ENCODE data around the gene PIP4K2B. TPM values are rescaled to one million over a fixed set of nuclear protein-coding genes. Genes with fewer than 3 reads are reported as not detected.

PIP4K2B gene
- total and polyA plus RNA-seq, 2 experiments from 2014 or later, result 17.4 to 116 TPM

- peak overlapping the region; percentile 97 for H3K4me3 ChIP-seq
- no peaks in the 10 kb centered on the region for H3K9me3 ChIP-seq (ENCODE audit: low read depth)
- peak; percentile 83 to 84 for DNase-seq (ENCODE audit: low read depth in 1 of 2, low spot score in 1 of 2)
- H3K4me1 ChIP-seq (ENCODE audit: low read depth), result peaks cover 16% of the 10 kb centered on the region
- no peaks in the 10 kb centered on the region for H3K36me3 ChIP-seq
- H3K27me3 ChIP-seq, result no peaks in the 10 kb centered on the region
- peak overlapping the region; percentile 59 for H3K27ac ChIP-seq
- TF ChIP-seq CTCF (IDR thresholded peaks at IDR 0.05; ENCODE audit: low read depth, low read length), result no peak
These were observed 49.9 kb downstream of the PIP4K2B start for GRCh38 chr17:38749223-38750043.

- H3K27ac ChIP-seq, result peak overlapping the region; percentile 59
These were observed 50.5 kb downstream of the PIP4K2B start for GRCh38 chr17:38748892-38749222.

GRCh38 chr17:38748149-38748891, 51.0 kb downstream of the PIP4K2B start, which contains the start of gene PCGF2:
PCGF2 (minus strand) TSS chr17:38748336; CDS start chr17:38740402, 7,934 bp downstream.
- no peaks in the 10 kb centered on the region for H3K9me3 ChIP-seq (ENCODE audit: low read depth)
- H3K27ac ChIP-seq, result peak within 1 kb of the TSS; percentile 76
- no peaks in the 10 kb centered on the region for H3K36me3 ChIP-seq
- no peaks in the 10 kb centered on the region for H3K27me3 ChIP-seq
- DNase-seq (ENCODE audit: low read depth in 1 of 2, low spot score in 1 of 2), result peak; percentile 95
- H3K4me3 ChIP-seq, result peak within 1 kb of the TSS; percentile 97
- no peak for TF ChIP-seq CTCF (IDR thresholded peaks at IDR 0.05; ENCODE audit: low read depth, low read length)
- H3K4me1 ChIP-seq (ENCODE audit: low read depth), result peaks cover 12% of the 10 kb centered on the region

More at GRCh38 chr17:38748892-38749222, 50.5 kb downstream of the PIP4K2B start:
- Histone ChIP-seq H3K4me3 (peak overlapping the region; percentile 97), H3K4me1 (ENCODE audit: low read depth) (peaks cover 16% of the 10 kb centered on the region), H3K27me3 (no peaks in the 10 kb centered on the region), H3K36me3 (no peaks in the 10 kb centered on the region), H3K9me3 (ENCODE audit: low read depth) (no peaks in the 10 kb centered on the region)
- TF ChIP-seq CTCF (IDR thresholded peaks at IDR 0.05; ENCODE audit: low read depth, low read length), result no peak
- DNase-seq (ENCODE audit: low read depth in 1 of 2, low spot score in 1 of 2), result no peak

GRCh38 chr17:38747463-38748148, 51.8 kb downstream of the PIP4K2B start:
- H3K27me3 ChIP-seq, result no peaks in the 10 kb centered on the region
- H3K27ac ChIP-seq, result peak overlapping the region; percentile 76
- no peak for TF ChIP-seq CTCF (IDR thresholded peaks at IDR 0.05; ENCODE audit: low read depth, low read length)
- DNase-seq (ENCODE audit: low read depth in 1 of 2, low spot score in 1 of 2), result peak; percentile 48 to 61
- peaks cover 11% of the 10 kb centered on the region for H3K4me1 ChIP-seq (ENCODE audit: low read depth)
- H3K36me3 ChIP-seq, result no peaks in the 10 kb centered on the region
- H3K9me3 ChIP-seq (ENCODE audit: low read depth), result no peaks in the 10 kb centered on the region
- peak overlapping the region; percentile 97 for H3K4me3 ChIP-seq

- Histone ChIP-seq H3K36me3 (no peaks in the 10 kb centered on the region), H3K27ac (no peak overlapping the region), H3K9me3 (ENCODE audit: low read depth) (no peaks in the 10 kb centered on the region), H3K4me3 (peak overlapping the region; percentile 97), H3K27me3 (no peaks in the 10 kb centered on the region), H3K4me1 (ENCODE audit: low read depth) (peaks cover 18% of the 10 kb centered on the region)
- TF ChIP-seq CTCF (IDR thresholded peaks at IDR 0.05; ENCODE audit: low read depth, low read length), result no peak
- DNase-seq (ENCODE audit: low read depth in 1 of 2, low spot score in 1 of 2), result no peak
These were observed 52.4 kb downstream of the PIP4K2B start for GRCh38 chr17:38746849-38747462.
